Measurements from ENCODE around the gene PDE6B. TPM values are rescaled to one million over a fixed set of nuclear protein-coding genes. Genes with fewer than 3 reads are reported as not detected.

PDE6B gene
- total and polyA plus RNA-seq, 2 of the 13 experiments (the other 11 are each of a cell fraction or from before 2014, with no cell fraction given), result 0.38 to 0.40 TPM

DNA sequence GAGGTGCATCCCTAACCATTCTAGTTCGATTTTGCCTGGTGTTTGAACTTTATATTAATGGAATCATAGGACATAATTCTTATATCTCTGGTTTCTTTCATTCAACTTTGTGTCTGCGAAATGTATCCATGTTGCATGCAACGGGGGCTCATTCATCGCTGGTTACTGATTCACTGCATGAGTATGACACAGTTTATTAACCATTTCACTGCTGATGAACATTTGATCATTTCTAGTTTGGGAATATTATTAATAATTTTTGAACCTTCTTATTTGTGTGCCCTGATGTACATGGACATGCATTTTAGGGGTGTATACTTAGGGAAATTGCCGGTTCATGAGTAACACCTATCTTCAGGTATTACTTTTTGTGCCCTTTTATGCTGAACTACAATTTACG lies 44.2 kb upstream of the PDE6B start:
- Histone ChIP-seq H2AFZ (ENCODE audit: low read length) (peak overlapping the region; percentile 42), H3K79me2 (ENCODE audit: insufficient read depth, low read length) (no peaks in the 10 kb centered on the region), H4K20me1 (ENCODE audit: insufficient read depth, low read length) (no peaks in the 10 kb centered on the region), H3K4me3 (replicated peaks in 1 of 3; ENCODE audit: insufficient read depth in 1 of 3, low read depth in 2 of 3, low read length in 3 of 3) (peak overlapping the region; percentile 13 to 45 (median 43)), H3K36me3 (replicated peaks in 1 of 2; ENCODE audit: control insufficient read depth in 1 of 2, insufficient read depth in 2 of 2, low read length in 2 of 2) (no peaks in the 10 kb centered on the region), H3K9ac (ENCODE audit: insufficient read depth, low read depth, low read length) (peak overlapping the region; percentile 55; the same call in 1 of the 2 replicates), H3K4me1 (ENCODE audit: insufficient read depth, low read length) (peaks cover 67% of the 10 kb centered on the region), H3K27ac (ENCODE audit: extremely low read length, insufficient read depth, low read length) (peak overlapping the region; percentile 64), H3K27me3 (ENCODE audit: control insufficient read depth in 1 of 2, insufficient read depth in 2 of 2, low read length in 2 of 2) (peaks cover 11 to 32% of the 10 kb centered on the region in 2 experiments), H3K9me3 (ENCODE audit: low read length) (peaks cover 16% of the 10 kb centered on the region), H3K4me2 (ENCODE audit: low read depth, low read length) (peak overlapping the region; percentile 74)
- ATAC-seq (no peak), FAIRE-seq (no peak), DNase-seq (ENCODE audit: low spot score) (no peak)
- in situ Hi-C loops (cut with HindIII; ENCODE audit: extremely low pct_ligation_motif_present, low pct_unique_long_range_greater_than_20kb) (no loop called here), intact Hi-C loops (cut with micrococcal nuclease; ENCODE audit: unreplicated experiment) (no loop called here)
- TF ChIP-seq GATAD2A (CRISPR knock-in tag; IDR thresholded peaks at IDR 0.05) (0 out of 2 replicates have a peak, but pooled peaks have one; percentile 38), HNRNPUL1 (IDR thresholded peaks at IDR 0.05; ENCODE audit: low read depth, low read length) (no peak), KAT8 (CRISPR knock-in tag; IDR thresholded peaks at IDR 0.05) (peak; percentile 12; the same call in 1 of the 2 replicates), FOSL2 (CRISPR knock-in tag; IDR thresholded peaks at IDR 0.05) (peak; percentile 27; the same call in 1 of the 2 replicates), ZNF256 (CRISPR knock-in tag; conservative IDR thresholded peaks at IDR 0.05) (no peak), SNAPC2 (CRISPR knock-in tag; IDR thresholded peaks at IDR 0.05) (no peak), ZNF652 (CRISPR knock-in tag; IDR thresholded peaks at IDR 0.05; ENCODE audit: borderline replicate concordance, low read depth) (peak; percentile 98), RBFOX2 (IDR thresholded peaks at IDR 0.05; ENCODE audit: low read depth, low read length) (0 out of 2 replicates have a peak, but pooled peaks have one; percentile 27), TARDBP (CRISPR knock-in tag; IDR thresholded peaks at IDR 0.05) (0 out of 2 replicates have a peak, but pooled peaks have one; percentile 3)
- TF ChIP-seq, protein P1, sequence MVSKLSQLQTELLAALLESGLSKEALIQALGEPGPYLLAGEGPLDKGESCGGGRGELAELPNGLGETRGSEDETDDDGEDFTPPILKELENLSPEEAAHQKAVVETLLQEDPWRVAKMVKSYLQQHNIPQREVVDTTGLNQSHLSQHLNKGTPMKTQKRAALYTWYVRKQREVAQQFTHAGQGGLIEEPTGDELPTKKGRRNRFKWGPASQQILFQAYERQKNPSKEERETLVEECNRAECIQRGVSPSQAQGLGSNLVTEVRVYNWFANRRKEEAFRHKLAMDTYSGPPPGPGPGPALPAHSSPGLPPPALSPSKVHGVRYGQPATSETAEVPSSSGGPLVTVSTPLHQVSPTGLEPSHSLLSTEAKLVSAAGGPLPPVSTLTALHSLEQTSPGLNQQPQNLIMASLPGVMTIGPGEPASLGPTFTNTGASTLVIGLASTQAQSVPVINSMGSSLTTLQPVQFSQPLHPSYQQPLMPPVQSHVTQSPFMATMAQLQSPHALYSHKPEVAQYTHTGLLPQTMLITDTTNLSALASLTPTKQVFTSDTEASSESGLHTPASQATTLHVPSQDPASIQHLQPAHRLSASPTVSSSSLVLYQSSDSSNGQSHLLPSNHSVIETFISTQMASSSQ (IDR thresholded peaks at IDR 0.05; ENCODE audit: low read depth), result peak; percentile 16
- TF ChIP-seq, protein P1 (CRISPR knock-in tag; IDR thresholded peaks at IDR 0.05; ENCODE audit: borderline replicate concordance), result no peak
- TF ChIP-seq, protein P2, sequence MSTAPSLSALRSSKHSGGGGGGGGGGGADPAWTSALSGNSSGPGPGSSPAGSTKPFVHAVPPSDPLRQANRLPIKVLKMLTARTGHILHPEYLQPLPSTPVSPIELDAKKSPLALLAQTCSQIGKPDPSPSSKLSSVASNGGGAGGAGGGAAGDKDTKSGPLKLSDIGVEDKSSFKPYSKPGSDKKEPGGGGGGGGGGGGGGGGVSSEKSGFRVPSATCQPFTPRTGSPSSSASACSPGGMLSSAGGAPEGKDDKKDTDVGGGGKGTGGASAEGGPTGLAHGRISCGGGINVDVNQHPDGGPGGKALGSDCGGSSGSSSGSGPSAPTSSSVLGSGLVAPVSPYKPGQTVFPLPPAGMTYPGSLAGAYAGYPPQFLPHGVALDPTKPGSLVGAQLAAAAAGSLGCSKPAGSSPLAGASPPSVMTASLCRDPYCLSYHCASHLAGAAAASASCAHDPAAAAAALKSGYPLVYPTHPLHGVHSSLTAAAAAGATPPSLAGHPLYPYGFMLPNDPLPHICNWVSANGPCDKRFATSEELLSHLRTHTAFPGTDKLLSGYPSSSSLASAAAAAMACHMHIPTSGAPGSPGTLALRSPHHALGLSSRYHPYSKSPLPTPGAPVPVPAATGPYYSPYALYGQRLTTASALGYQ (CRISPR knock-in tag; IDR thresholded peaks at IDR 0.05), result peak; percentile 19; the same call in 1 of the 2 replicates
- ChIA-PET CTCF (ENCODE audit: low intra/inter-chr PET ratio, low total read pairs) (no interaction called here), POLR2A (interaction anchor here (0.7 kb wide), 1 partner anchor 92 kb away, joined by 3 read pairs; the partner anchor contains the start of gene ATP5ME)
- 5% methylated on average over 6 of the region's 6 CpGs for WGBS (ENCODE audit: low lambda C conversion rate)
- BruUV-seq (replicated peaks), result TSS peak; percentile 85
